NCI-H82 treated with DMSO at 0.1 percent for 48 hours (cell line): ENCODE data around the gene GAS2L1.
A peak's percentile ranks its signal among the peaks of the same experiment; 100 is the strongest.

ENCODE experiments used
- DNase-seq: peaks from one replicate; lab custom pipeline; 2025; ENCODE audit not compliant: unreplicated experiment; lab: John Stamatoyannopoulos, UW

Gene GAS2L1

DNA sequence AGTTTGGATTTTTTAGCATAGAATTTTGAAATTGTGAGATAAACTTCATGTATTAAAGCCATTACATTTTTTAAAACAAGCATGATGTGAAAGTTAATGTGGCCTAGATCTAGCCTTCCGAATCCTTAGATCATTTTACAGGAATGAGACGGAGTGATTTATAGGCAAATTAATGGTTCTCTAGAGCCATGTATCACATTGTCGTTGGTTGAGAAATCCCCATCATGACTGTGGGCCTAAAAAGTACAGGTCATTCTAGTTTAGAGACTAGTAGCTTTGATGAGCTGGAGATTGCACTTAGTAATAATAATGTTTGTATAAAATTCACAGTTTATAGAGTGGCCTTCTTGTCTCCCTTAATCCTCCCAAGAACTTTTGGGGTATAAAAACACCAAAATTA lies 31.3 kb upstream of the GAS2L1 start:
- no peak for DNase-seq

DNA sequence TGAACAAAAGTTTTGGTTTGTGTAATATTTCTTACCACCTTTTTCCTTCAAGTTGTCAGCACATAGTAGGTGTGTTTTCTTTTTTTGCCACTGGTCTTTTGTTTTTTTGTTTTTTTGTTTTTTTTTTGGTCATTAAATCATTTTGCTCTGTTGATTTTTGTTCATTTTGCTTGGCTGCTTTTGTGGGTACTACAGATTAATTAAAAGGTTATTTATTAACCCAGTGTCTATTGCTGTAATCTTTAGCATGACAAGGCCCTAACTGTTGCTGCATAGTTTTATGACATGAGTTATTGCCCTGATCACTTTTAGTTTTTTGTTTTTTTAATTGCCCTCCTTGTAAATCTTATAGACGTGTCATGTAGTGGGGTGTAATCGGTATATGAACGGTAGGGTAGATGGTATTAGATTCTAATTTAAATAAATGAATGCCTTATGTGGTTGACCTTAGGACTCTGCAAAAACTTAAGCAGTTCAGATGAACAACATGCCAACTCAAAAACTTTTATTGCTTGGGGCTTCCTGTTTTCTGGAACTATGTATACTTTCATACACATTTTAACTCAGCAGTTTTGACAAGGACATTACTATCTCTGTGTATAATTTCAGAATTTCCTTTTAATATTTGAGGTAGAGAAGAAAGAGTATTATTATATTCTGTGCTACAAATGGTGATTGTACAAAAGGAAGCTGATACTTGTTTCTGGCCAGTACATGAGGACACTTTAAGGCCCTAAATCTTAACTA lies 30.5 kb upstream of the GAS2L1 start:
- no peak for DNase-seq

DNA sequence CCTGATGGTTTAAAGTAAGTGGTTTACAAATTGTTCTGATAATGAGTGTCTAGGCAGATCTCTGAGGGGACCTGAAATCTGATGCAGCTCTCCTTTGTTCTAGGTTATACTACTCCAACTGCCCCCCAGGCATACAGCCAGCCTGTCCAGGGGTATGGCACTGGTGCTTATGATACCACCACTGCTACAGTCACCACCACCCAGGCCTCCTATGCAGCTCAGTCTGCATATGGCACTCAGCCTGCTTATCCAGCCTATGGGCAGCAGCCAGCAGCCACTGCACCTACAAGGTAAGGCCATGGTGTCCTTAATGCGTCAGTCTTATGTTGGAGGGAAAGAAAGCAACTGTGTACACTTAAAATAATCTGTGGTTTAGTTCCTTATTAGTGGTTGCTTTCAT lies 28.5 kb upstream of the GAS2L1 start:
- DNase-seq, result no peak

DNA sequence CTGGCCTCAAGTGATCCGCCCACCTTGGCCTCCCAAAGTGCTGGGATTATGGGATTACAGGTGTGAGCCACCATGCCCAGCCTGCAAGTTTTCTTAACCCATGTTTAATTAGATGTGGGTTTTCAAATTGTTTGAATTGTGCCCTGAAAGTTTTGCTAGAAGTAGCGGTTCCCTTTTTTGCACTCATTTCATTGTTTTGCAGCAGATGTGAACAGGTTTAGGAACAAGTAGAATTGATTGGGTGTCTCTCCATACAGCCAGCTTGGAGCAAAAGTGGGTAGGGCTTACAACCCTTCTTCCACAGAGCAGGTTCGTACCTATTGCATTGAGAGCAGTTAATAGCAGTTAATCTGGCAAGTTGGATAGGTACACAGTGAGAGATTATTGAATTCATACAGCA lies 22.3 kb upstream of the GAS2L1 start:
- no peak for DNase-seq

DNA sequence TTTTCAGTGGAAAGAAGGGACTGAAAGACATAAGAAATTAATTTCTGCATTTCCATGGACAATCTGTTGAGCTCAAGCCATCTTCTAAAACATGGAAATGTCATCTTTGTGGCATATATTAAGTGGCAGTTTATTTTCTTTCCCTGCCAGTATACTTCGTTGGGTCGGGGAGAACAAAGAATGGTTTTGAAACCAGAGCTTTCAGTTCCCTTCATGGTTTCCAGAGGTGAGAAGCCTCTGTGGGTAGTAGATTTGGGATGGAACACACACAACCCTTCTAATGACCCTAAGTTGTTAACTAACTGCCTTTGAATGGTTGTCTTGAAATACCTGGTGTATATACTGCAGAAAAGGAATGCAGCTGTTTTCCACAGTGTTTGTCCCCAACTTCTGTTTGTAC lies 17.6 kb upstream of the GAS2L1 start:
- DNase-seq, result no peak

DNA sequence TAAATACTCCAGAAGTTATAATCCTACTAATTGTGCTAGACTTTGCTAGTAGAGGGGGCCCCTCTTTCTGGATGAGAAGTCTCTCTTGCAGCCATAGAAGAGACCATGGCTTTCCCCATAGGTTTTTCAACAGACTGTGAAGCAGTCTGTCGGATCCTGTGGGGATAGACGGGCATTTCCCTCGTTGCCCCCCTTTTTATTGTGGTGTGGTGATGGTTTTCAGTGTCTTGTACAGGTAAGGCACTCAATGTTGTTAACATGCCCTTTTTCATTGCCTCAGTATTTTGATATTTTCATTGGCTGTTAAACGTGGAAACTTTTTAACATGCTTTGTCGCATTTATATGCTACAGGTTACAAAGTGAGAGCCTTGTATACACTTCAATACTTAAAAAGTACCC lies 16.4 kb upstream of the GAS2L1 start:
- DNase-seq, result no peak

DNA sequence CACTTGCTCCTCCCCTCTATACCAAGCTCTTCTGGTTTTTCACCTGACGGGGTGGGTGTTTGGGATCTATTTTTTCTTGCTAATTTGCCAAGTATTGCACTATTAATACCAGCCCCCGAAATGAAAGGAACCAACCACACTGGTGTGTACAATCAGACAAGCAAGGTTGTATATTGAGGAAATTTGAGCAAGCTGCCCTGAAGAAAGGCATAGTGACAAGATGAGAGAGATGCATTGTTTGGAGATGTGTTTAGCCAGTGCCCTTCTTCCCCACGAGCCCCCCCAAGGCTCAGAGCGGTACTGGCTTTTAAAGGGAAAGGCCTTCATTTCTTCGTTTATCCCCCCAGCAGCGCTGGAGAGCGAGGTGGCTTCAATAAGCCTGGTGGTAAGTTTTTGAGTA lies 15.2 kb upstream of the GAS2L1 start:
- no peak for DNase-seq

DNA sequence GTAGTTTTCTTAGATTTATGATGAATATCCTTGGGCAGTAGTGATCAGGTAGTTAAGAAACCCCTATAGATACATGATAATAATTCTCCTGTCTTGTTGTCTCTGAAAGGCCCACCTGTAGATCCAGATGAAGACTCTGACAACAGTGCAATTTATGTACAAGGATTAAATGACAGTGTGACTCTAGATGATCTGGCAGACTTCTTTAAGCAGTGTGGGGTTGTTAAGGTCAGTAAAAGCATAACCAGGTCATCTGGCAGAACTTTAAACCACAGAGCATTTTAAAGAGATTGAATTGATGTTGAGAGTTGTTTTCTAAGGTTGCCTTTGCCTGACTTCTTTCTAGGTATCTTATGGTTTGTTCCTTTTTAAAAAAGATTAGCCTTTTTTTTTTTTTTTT lies 14.1 kb upstream of the GAS2L1 start:
- DNase-seq, result no peak

DNA sequence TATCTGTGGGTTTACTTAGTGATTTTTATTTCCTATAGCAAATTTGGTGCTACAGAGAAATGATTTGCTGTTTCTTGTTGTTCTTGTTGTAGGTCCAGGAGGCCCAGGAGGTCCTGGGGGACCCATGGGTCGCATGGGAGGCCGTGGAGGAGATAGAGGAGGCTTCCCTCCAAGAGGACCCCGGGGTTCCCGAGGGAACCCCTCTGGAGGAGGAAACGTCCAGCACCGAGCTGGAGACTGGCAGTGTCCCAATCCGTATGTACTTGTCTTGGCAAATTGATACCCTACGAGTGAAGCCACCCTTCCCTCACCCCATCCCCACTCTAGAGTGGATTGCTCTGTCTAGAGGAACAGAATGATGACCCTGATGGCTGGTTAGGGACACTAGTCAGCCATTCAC lies 7.8 kb upstream of the GAS2L1 start:
- DNase-seq, result no peak

DNA sequence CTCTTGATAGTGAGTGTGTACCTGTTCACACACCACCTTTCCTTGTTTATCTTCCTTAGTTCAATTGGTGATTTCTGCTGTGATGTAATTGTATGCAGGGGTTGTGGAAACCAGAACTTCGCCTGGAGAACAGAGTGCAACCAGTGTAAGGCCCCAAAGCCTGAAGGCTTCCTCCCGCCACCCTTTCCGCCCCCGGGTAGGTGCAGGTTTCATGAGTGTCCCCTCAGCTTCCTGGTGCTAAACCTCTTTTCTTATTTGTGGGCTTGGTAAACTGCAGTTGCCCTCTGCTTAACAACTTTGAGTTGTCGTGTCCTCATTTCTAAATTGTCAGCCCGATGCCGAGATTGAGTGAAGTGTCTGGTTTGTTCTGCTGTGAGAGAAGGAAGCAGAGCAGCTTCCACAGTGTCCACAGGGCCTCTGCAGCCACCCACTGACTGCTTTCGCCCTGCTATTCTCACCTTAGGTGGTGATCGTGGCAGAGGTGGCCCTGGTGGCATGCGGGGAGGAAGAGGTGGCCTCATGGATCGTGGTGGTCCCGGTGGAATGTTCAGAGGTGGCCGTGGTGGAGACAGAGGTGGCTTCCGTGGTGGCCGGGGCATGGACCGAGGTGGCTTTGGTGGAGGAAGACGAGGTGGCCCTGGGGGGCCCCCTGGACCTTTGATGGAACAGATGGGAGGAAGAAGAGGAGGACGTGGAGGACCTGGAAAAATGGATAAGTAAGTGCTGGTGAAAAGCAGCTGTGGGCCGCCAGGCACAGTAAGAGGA lies 7.1 kb upstream of the GAS2L1 start:
- DNase-seq, result no peak

DNA sequence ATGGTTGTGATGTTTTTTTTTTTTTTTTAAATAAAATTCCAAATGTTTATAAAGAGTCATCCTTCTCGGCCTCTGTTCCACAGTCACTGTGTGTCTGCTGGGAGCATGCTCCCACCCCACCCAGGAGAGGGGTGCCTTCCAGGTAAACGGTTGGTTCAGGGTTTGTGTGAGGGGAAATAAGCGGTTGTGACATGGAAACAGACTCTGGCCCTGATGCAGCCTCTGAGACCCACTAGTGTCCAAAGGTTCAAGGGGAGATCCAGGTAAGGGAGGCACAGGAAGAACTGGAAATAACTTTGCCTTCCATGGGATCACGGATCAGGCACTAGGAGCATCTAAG lies 6.0 kb upstream of the GAS2L1 start:
- DNase-seq, result no peak

DNA sequence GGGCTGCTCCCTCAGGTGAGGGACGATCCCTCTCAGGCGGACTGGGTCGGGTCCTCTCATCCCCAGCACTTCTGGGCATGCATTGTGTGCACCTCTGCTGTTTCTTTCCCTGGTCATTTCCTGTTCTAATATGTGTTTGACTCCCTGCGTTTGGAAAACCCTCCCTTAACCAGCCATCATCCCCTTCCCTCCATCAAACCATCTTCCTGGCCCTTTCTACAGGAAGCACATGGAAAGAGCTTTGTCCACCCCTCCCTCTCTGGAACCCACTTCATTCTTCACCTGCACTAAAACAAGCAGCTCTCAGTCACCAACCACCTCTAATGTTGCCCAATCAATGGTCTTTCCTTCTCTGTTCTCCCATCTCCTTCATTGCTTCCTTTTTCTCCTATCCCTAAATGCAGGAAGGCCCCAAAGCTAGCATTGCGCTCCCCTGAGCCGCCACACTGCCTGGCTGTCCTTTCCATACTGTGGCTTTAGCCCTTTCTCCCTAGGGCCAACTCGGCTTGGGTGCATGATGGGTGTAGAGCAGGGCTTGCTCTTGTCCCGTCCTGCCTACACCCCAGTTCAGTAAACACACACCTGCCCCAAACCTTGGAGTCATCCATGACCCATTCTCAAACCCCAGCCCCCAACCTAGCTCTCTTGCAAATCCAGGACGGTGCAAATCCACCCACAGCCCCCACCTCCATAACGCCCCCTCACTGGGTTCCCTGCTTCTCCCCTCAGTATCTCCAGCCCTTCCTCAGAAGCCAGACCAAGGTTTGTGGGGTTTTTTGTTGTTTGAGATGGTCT lies 5.4 kb upstream of the GAS2L1 start:
- no peak for DNase-seq

DNA sequence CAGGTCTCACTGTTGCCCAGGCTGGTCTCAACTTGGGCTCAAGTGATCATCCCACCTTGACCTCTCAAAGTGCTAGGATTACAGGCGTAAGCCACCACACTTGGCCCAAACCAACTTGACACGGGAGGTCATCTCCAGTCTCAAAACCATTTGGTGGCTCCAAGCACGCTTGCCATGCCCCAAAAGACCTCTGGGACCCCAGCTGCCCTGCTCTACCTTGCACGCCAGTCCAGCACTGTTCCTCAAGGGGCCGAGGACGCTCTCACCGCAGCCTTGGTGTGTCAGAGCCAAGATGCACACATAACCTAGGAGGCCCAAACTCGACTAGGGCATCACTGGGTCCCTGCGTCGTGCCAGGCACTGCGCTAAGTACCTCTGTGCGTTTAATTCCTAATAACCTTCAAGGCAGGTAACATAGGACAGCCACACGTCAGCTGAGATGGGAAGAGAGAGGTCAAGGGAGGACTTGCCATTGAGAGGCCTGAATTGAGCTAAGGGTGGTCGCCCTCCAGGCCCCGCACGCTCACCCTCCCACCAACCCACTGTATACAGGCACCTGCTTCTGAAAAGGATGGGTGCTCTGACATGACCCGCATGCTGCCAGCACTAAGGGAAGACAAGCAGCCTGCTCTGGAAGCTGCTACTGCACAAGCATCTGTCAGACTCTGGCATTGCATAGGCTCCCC lies 4.6 kb upstream of the GAS2L1 start:
- DNase-seq, result no peak

DNA sequence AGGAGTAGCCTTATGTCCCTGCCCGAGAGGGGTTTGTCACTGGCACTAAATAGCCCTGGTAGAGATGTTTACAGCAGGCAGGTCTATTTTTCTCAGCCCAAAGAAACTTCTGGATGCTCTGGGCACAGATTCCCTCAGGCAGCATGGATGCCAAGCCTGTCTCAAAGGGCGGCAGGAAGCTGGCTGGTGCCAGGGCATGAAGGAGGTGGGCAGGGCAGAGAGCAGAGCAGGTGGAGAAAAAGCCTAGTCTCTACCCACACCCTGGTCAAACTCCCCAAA lies 4.1 kb upstream of the GAS2L1 start:
- DNase-seq, result no peak

DNA sequence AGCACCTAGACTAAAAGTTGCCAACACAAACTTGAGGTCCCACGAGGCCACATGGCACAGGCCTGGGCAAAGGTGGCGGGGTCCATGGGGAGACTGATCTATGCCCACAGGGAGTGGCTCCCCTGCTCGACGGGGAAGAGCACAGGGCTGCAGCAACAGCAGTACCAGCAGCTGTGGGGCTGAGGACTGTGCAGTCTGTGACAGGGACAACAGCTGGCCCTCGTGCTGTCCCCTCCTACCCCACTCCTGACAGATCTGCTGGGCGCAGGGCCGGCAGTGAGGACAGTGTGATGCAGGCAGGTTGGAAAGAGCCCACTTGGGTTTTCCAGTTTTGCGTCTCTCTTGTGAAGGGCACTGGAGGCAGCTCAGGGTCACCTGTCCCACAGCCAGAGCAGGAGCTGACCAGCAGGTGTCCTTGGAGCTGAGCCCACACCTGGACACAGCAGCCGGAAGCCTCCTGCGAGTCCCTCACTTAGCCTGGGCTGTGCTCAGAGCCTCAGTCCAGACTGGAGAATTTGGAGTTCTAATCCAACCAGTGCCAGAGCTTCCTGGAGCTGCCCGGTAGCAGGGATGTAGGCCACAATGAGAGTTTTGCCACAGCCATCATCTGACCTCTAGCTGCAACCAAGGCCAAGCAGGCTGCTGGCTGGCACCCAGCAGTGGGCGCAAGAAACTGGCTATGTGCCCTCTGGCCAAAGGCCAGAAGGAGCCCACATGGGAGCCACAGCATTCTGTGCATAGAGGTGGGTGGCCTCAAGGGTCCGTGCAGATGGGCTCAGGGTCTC lies 3.6 kb upstream of the GAS2L1 start:
- no peak for DNase-seq

DNA sequence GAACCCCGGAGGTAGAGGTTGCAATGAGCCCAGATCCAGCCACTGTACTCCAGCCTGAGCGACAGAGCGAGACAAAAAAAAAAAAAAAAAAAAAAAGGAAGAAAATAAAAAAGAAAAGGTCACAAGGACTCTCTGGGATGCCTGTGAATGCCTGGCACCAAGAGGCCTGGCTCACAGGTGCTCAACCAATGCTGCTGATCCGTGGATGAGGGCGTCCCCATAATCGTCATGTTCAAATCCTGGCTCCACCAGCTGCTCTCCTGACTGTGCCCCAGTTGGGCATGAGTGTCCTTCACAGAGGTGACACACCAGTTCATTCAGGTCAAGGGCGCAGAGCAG lies 645 bp upstream of the GAS2L1 start:
- no peak for DNase-seq

DNA sequence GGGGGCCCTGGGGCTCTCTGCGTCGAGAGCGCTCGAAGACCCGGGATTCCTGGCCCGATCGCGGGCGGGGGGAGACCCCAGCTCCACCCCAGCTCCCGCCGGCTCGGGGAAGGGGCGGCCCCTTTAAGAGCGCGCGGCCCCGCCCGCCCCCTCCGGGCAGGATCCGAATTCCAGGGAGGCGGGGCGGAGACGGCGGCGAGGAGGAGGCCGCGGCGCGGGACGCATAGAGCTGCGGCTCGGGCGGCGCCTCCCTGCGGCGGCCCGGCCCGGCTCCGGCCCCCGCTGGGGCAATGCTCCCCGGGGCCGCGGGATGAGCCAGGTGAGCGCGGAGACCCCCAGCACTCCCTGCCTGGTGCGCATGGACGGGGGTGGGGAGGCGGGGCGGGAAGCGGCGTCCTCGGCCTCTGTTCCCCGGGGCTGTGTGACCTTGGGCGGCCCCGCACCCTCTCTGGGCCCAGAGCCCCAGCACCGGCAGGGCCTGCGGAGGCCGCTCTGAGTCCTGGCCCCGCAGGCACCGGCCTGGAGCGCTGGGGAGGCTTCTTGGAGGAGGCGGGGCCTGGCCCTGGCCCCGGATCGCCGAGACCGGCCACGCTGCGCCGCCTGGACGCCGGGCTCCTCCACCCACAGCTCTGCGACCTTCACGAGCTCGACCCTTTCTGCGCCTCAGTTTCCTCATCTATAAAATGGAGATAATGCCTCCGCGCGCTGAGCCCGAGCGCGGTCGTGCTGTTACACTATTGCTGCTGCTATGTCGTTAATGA lies 565 bp downstream of the GAS2L1 start:
- DNase-seq, result peak; percentile 27

DNA sequence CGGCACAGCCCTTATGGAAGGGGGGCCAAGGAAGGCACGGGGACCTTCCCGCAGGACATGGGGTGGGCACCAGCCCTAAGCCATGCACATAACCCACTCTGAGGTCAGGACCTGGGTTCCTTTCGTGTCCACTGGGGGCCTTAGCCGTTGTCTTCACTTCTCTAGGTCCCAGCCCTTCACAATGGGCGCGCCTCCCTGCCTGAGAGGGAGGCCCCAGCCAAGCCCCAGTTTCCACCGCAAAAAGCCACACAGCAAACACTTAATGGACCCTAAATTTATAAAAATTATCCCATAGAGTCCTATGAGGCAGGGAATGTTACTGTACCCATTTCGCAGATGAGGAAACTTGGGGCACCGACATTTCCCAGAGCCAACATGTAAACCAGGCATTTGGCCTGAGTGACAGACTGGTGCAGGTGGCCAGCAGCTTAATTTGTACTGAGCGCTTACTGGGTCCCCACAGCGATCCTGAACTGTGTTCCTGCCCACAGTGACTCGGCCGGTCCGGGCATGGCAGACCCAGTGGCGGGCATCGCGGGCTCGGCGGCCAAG lies 1.2 kb downstream of the GAS2L1 start:
- no peak for DNase-seq

DNA sequence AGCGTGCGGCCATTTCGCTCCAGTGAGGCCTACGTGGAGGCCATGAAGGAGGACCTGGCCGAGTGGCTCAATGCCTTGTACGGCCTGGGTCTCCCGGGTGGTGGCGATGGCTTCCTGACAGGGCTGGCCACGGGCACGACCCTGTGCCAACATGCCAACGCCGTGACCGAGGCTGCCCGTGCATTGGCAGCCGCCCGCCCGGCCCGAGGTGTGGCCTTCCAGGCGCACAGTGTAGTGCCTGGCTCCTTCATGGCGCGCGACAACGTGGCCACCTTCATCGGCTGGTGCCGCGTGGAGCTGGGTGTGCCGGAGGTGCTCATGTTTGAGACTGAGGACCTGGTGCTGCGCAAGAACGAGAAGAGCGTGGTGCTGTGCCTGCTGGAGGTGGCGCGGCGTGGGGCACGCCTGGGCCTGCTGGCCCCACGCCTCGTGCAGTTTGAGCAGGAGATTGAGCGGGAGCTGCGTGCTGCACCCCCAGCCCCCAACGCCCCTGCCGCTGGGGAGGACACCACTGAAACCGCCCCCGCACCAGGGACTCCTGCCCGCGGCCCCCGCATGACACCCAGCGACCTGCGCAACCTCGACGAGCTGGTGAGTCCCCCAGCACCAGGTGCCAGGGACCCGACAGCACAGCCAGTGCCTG lies 1.8 kb downstream of the GAS2L1 start:
- DNase-seq, result no peak
